ENCODE measurements around the gene DHRS3.

The DHRS3 gene

DNA sequence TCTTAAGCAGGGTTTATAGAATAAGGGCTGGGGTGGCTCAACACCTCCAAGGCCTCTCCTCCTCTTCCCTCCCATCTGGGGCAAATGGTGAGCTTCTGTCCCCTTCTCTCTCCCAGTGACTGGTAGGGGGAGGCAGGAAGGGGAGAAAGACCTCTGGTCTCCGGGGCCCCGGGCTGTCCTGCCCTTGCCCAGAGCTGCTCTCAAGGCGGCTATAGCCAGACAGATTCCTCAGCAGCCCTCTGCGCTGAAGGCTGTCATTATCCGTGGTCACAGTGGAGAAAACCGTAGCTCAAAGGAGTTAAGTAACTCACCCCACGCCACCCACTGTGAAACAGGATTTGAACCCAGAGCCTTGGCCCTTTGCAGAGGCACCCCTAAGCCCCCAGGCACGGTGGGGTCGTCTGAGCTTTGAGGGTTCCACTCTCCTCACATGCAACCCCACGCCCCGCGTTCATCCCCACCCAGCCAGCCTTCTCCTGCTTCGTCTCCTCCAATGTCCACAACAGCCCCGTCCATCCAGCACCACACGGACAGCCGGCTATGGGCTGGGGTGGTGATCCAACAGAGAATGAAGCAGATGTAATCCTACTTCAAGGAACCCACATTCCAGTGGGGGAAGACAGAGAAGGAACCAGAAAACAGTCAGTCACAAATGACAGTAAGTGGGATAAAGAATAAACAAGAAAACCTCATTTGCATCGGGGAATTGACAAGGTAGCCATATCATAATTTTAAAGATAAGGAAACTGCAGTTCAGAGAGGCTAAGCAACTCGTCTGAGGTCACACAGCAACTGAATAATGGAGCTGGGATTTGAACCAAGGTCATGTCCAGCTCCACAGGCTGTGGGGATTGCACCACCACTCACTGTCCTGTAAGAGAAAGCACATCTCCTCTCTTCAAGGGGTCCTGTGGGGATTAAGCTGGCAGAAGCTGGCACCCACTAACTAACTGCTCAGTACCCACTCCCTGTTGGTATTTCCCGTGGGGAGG lies 31.8 kb downstream of the DHRS3 start:
- Histone ChIP-seq H3K9me3 (ENCODE audit: insufficient read depth, low read length) (no peaks in the 10 kb centered on the region), H3K9me2 (replicated peaks; ENCODE audit: insufficient read depth, low read length) (no peaks in the 10 kb centered on the region), H3K27ac (ENCODE audit: low read depth, low read length) (no peak overlapping the region), H3K79me2 (ENCODE audit: insufficient read depth, low read length) (no peaks in the 10 kb centered on the region), H3K4me2 (ENCODE audit: low read depth, low read length, poor library complexity, severe bottlenecking) (no peak overlapping the region), H3F3A (ENCODE audit: insufficient read depth) (no peaks in the 10 kb centered on the region), H3K4me3 (ENCODE audit: insufficient read depth, low read length, poor library complexity, severe bottlenecking) (no peak overlapping the region), H3K9ac (ENCODE audit: low read length) (no peak overlapping the region), H3K36me3 (ENCODE audit: low read length) (no peaks in the 10 kb centered on the region), H3K27me3 (ENCODE audit: low read length) (no peaks in the 10 kb centered on the region), H4K20me1 (ENCODE audit: low read depth, low read length) (no peaks in the 10 kb centered on the region), H2AFZ (ENCODE audit: low read depth, low read length, severe bottlenecking) (no peak overlapping the region)
- no peak for TF ChIP-seq EZH2phosphoT487 (conservative IDR thresholded peaks at IDR 0.05; ENCODE audit: low read length)

GRCh38 chr1:12585536-12585935 lies 32.5 kb downstream of the DHRS3 start:
- Histone ChIP-seq H3K36me3 (ENCODE audit: low read length) (no peaks in the 10 kb centered on the region), H2AFZ (ENCODE audit: low read depth, low read length, severe bottlenecking) (no peak overlapping the region), H3K9me3 (ENCODE audit: insufficient read depth, low read length) (no peaks in the 10 kb centered on the region), H3K4me3 (ENCODE audit: insufficient read depth, low read length, poor library complexity, severe bottlenecking) (no peak overlapping the region), H3K27ac (ENCODE audit: low read depth, low read length) (no peak overlapping the region), H4K20me1 (ENCODE audit: low read depth, low read length) (no peaks in the 10 kb centered on the region), H3K9ac (ENCODE audit: low read length) (no peak overlapping the region), H3K27me3 (ENCODE audit: low read length) (no peaks in the 10 kb centered on the region), H3F3A (ENCODE audit: insufficient read depth) (no peaks in the 10 kb centered on the region), H3K79me2 (ENCODE audit: insufficient read depth, low read length) (no peaks in the 10 kb centered on the region), H3K9me2 (replicated peaks; ENCODE audit: insufficient read depth, low read length) (no peaks in the 10 kb centered on the region), H3K4me2 (ENCODE audit: low read depth, low read length, poor library complexity, severe bottlenecking) (no peak overlapping the region)
- no peak for TF ChIP-seq EZH2phosphoT487 (conservative IDR thresholded peaks at IDR 0.05; ENCODE audit: low read length)
- TF ChIP-seq, protein P1, sequence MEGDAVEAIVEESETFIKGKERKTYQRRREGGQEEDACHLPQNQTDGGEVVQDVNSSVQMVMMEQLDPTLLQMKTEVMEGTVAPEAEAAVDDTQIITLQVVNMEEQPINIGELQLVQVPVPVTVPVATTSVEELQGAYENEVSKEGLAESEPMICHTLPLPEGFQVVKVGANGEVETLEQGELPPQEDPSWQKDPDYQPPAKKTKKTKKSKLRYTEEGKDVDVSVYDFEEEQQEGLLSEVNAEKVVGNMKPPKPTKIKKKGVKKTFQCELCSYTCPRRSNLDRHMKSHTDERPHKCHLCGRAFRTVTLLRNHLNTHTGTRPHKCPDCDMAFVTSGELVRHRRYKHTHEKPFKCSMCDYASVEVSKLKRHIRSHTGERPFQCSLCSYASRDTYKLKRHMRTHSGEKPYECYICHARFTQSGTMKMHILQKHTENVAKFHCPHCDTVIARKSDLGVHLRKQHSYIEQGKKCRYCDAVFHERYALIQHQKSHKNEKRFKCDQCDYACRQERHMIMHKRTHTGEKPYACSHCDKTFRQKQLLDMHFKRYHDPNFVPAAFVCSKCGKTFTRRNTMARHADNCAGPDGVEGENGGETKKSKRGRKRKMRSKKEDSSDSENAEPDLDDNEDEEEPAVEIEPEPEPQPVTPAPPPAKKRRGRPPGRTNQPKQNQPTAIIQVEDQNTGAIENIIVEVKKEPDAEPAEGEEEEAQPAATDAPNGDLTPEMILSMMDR (IDR thresholded peaks at IDR 0.05; ENCODE audit: insufficient read depth, low read length, poor library complexity, severe bottlenecking) = no peak

GRCh38 chr1:12584900-12585525 lies 33.0 kb downstream of the DHRS3 start:
- Histone ChIP-seq H3K9ac (ENCODE audit: low read length) (no peak overlapping the region), H3K9me2 (replicated peaks; ENCODE audit: insufficient read depth, low read length) (no peaks in the 10 kb centered on the region), H3K79me2 (ENCODE audit: insufficient read depth, low read length) (no peaks in the 10 kb centered on the region), H4K20me1 (ENCODE audit: low read depth, low read length) (no peaks in the 10 kb centered on the region), H3K27me3 (ENCODE audit: low read length) (no peaks in the 10 kb centered on the region), H3F3A (ENCODE audit: insufficient read depth) (no peaks in the 10 kb centered on the region), H3K4me3 (ENCODE audit: insufficient read depth, low read length, poor library complexity, severe bottlenecking) (no peak overlapping the region), H3K36me3 (ENCODE audit: low read length) (no peaks in the 10 kb centered on the region), H3K4me2 (ENCODE audit: low read depth, low read length, poor library complexity, severe bottlenecking) (no peak overlapping the region), H3K27ac (ENCODE audit: low read depth, low read length) (no peak overlapping the region), H2AFZ (ENCODE audit: low read depth, low read length, severe bottlenecking) (no peak overlapping the region), H3K9me3 (ENCODE audit: insufficient read depth, low read length) (no peaks in the 10 kb centered on the region)
- no peak for TF ChIP-seq EZH2phosphoT487 (conservative IDR thresholded peaks at IDR 0.05; ENCODE audit: low read length)
- TF ChIP-seq, protein P1 (IDR thresholded peaks at IDR 0.05; ENCODE audit: insufficient read depth, low read length, poor library complexity, severe bottlenecking) = no peak
